BLaER1 (cell line): Measurements from ENCODE around the gene TMEM87B.
"Not testable (repeated sequence)": the region's sequence is repeated elsewhere in the genome, so short reads cannot be mapped to it uniquely, and the experiment has no call there.

Experiments used
- H3K27ac ChIP-seq: shearing (Covaris generic); formaldehyde crosslinking; 2 replicates; pipeline ENCODE4 v1.8.1; 2022
- H3K27me3 ChIP-seq: shearing (Covaris generic); formaldehyde crosslinking; 2 replicates; pipeline ENCODE4 v1.8.1; 2022
- H3K36me3 ChIP-seq: shearing (Covaris generic); formaldehyde crosslinking; 2 replicates; pipeline ENCODE4 v1.8.1; 2022
- H3K4me1 ChIP-seq: shearing (Covaris generic); formaldehyde crosslinking; 2 replicates; pipeline ENCODE4 v1.8.1; 2022
- H3K4me2 ChIP-seq: shearing (Covaris generic); formaldehyde crosslinking; 2 replicates; pipeline ENCODE4 v1.8.1; 2022
- H3K4me3 ChIP-seq: shearing (Covaris generic); formaldehyde crosslinking; 2 replicates; pipeline ENCODE4 v1.8.1; 2022
- H3K9ac ChIP-seq: shearing (Covaris generic); formaldehyde crosslinking; 2 replicates; pipeline ENCODE4 v1.8.1; 2022
- H3K9me3 ChIP-seq: shearing (Covaris generic); formaldehyde crosslinking; 2 replicates; pipeline ENCODE4 v1.8.1; 2022
- H4K20me1 ChIP-seq: shearing (Covaris generic); formaldehyde crosslinking; 2 replicates; pipeline ENCODE4 v1.8.1; 2022
- Cebpa-rat ChIP-seq: shearing (Covaris generic); IDR thresholded peaks from 2 replicates; pipeline ENCODE4 v1.8.1; 2022

The TMEM87B gene

GRCh38 chr2:112062894-112063293 is 7.8 kb downstream of the TMEM87B start:
- H3K27ac ChIP-seq: no peak overlapping the region
- H3K36me3 ChIP-seq: peaks cover 83% of the 10 kb centered on the region
- H3K4me1 ChIP-seq: 0 out of 2 replicates have a peak, but pooled peaks cover 2% of the 10 kb centered on the region

GRCh38 chr2:112065486-112065885 is 10.4 kb downstream of the TMEM87B start:
- Histone ChIP-seq H4K20me1 (no peaks in the 10 kb centered on the region), H3K27me3 (no peaks in the 10 kb centered on the region), H3K4me3 (no peak overlapping the region), H3K4me2 (no peak overlapping the region), H3K9ac (no peak overlapping the region), H3K36me3 (peaks cover 94% of the 10 kb centered on the region), H3K9me3 (peaks cover 20% of the 10 kb centered on the region), H3K4me1 (no peaks in the 10 kb centered on the region), H3K27ac (no peak overlapping the region)
- no peak for TF ChIP-seq Cebpa-rat

More at GRCh38 chr2:112062894-112063293, 7.8 kb downstream of the TMEM87B start:
- Histone ChIP-seq H3K9me3 (no peaks in the 10 kb centered on the region), H3K4me3 (no peak overlapping the region), H4K20me1 (no peaks in the 10 kb centered on the region; the same call in 1 of the 2 replicates), H3K27me3 (no peaks in the 10 kb centered on the region), H3K4me2 (no peak overlapping the region), H3K9ac (no peak overlapping the region)
- TF ChIP-seq Cebpa-rat: no peak

GRCh38 chr2:112065966-112066365 is 10.9 kb downstream of the TMEM87B start:
- Histone ChIP-seq H4K20me1 (no peaks in the 10 kb centered on the region), H3K27ac (no peak overlapping the region), H3K9me3 (peaks cover 23% of the 10 kb centered on the region), H3K4me1 (no peaks in the 10 kb centered on the region), H3K4me3 (no peak overlapping the region), H3K4me2 (no peak overlapping the region), H3K9ac (no peak overlapping the region), H3K27me3 (no peaks in the 10 kb centered on the region), H3K36me3 (peaks cover 96% of the 10 kb centered on the region)
- TF ChIP-seq Cebpa-rat: no peak

- peaks cover 53% of the 10 kb centered on the region for H3K9me3 ChIP-seq
- H3K27ac ChIP-seq, H3K4me3 ChIP-seq, H3K27me3 ChIP-seq, H3K4me1 ChIP-seq, H3K4me2 ChIP-seq, H4K20me1 ChIP-seq, H3K9ac ChIP-seq: not testable (repeated sequence)
- H3K36me3 ChIP-seq: peaks cover 94% of the 10 kb centered on the region
These were observed 14.7 kb downstream of the TMEM87B start for GRCh38 chr2:112069794-112070193.

DNA sequence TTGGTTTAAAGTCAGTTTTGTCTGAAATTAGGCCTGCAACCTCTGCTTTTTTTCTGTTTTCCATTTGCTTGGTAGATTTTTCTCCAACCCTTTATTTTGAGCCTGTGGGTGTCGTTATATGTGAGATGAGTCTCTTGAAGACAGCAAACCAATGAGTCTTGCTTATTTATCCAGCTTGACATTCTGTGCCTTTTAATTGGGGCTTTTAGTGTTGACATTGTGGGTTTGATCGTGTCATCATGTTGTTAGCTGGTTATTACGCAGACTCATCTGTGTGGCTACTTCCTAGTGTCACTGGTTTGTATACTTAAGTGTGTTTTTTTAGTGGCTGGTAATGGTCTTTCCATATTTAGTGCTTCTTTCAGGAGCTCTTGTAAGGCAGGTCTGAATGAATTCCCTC is 18.8 kb downstream of the TMEM87B start:
- Histone ChIP-seq H4K20me1 (peaks cover 6% of the 10 kb centered on the region; the same call in 1 of the 2 replicates), H3K9ac (no peak overlapping the region), H3K4me1 (peaks cover 5% of the 10 kb centered on the region; the same call in 1 of the 2 replicates), H3K27me3 (no peaks in the 10 kb centered on the region), H3K9me3 (peaks cover 47% of the 10 kb centered on the region), H3K27ac (no peak overlapping the region), H3K36me3 (peaks cover 87% of the 10 kb centered on the region), H3K4me3 (no peak overlapping the region), H3K4me2 (no peak overlapping the region)
- TF ChIP-seq Cebpa-rat: no peak

DNA sequence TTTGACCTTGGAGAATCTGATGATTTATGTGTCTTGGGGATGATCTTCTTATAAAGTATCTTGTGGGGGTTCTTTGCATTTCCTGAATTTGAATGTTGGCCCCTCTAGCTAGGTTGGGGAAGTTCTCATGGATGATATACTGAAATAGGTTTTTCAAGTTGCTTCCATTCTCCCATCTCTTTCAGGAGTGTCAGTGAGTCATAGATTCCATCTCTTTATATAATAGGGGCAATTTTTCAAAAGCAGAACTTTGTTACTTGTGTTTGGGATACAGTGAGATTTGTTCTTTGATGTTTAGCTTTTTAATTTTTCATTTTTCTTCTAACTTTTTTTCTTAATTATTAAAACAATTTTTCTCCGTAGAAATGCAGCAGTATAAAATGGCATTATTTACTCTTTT is 19.4 kb downstream of the TMEM87B start:
- Histone ChIP-seq H3K27ac (no peak overlapping the region), H3K4me3 (no peak overlapping the region), H3K9me3 (peaks cover 41% of the 10 kb centered on the region), H3K36me3 (peaks cover 87% of the 10 kb centered on the region), H3K4me2 (no peak overlapping the region), H4K20me1 (peaks cover 6% of the 10 kb centered on the region; the same call in 1 of the 2 replicates), H3K27me3 (no peaks in the 10 kb centered on the region), H3K9ac (no peak overlapping the region), H3K4me1 (peaks cover 5% of the 10 kb centered on the region; the same call in 1 of the 2 replicates)
- no peak for TF ChIP-seq Cebpa-rat

DNA sequence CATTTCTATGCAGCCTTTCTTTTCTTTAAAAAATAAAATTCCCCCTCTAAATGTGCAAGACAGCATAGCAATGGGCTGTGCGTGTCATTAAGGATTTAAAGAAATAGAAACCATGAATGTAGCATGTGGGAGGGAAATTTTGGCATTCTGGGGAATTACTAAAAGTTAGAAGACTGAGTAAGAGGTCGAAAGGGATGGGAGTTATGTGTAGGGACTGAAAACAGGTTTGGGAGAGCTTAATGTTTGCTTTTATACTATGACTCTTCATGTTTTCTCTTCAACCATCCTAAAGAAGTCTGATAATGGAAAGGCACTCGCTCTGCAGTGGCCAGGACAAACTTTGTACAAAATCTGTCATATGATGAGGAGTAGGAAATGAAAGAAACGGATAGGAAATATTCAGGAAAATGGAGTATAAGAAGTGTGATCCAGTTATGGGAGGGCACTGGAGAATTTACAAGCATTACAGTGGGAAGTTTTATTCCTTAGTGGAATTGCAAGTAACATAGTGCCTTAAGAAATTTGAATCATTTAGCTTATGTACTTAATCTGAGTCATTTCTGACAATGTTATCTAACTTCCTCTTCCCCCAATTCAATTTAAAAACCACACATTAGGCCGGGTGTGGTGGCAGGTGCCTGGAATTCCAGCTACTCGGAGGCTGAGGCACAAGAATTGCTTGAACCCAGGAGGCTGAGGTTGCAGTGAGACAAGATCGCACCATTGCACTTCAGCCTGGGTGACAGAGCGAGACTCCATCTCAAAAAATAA is 20.6 kb downstream of the TMEM87B start:
- Histone ChIP-seq H3K36me3 (peaks cover 78% of the 10 kb centered on the region), H3K9me3 (peaks cover 31% of the 10 kb centered on the region), H4K20me1 (peaks cover 6% of the 10 kb centered on the region; the same call in 1 of the 2 replicates), H3K4me2 (no peak overlapping the region), H3K27ac (no peak overlapping the region), H3K4me1 (peaks cover 5% of the 10 kb centered on the region; the same call in 1 of the 2 replicates), H3K27me3 (no peaks in the 10 kb centered on the region), H3K9ac (no peak overlapping the region), H3K4me3 (no peak overlapping the region)
- TF ChIP-seq Cebpa-rat: no peak

GRCh38 chr2:112077814-112078213 is 22.7 kb downstream of the TMEM87B start:
- TF ChIP-seq Cebpa-rat: no peak
- Histone ChIP-seq H3K4me2 (no peak overlapping the region), H3K27ac (no peak overlapping the region), H3K9ac (no peak overlapping the region), H4K20me1 (no peaks in the 10 kb centered on the region; the same call in 1 of the 2 replicates), H3K4me1 (no peaks in the 10 kb centered on the region), H3K9me3 (peaks cover 17% of the 10 kb centered on the region), H3K27me3 (no peaks in the 10 kb centered on the region), H3K36me3 (peaks cover 80% of the 10 kb centered on the region), H3K4me3 (no peak overlapping the region)

- Histone ChIP-seq H4K20me1 (no peaks in the 10 kb centered on the region), H3K36me3 (peaks cover 78% of the 10 kb centered on the region), H3K9ac (no peak overlapping the region), H3K4me2 (no peak overlapping the region), H3K4me3 (no peak overlapping the region), H3K9me3 (no peaks in the 10 kb centered on the region), H3K27ac (no peak overlapping the region), H3K27me3 (no peaks in the 10 kb centered on the region), H3K4me1 (peaks cover 9% of the 10 kb centered on the region)
- no peak for TF ChIP-seq Cebpa-rat
These were observed 26.2 kb downstream of the TMEM87B start for GRCh38 chr2:112081262-112081661.

GRCh38 chr2:112084689-112085374 is 29.8 kb downstream of the TMEM87B start:
- Histone ChIP-seq H3K36me3 (peaks cover 82% of the 10 kb centered on the region), H3K9ac (no peak overlapping the region), H4K20me1 (no peaks in the 10 kb centered on the region), H3K4me2 (no peak overlapping the region), H3K27ac (no peak overlapping the region), H3K4me3 (no peak overlapping the region), H3K27me3 (no peaks in the 10 kb centered on the region), H3K9me3 (no peaks in the 10 kb centered on the region; the same call in 1 of the 2 replicates), H3K4me1 (peaks cover 44% of the 10 kb centered on the region)
- no peak for TF ChIP-seq Cebpa-rat
